GM12891 (cell line): ENCODE results near the gene FBXL20.

Source experiments
- DNase-seq: peaks from one replicate; pipeline ENCODE4 v3.0.0; 2011; ENCODE audit warnings: low spot score; ENCODE audit not compliant: insufficient read length
- FAIRE-seq: peaks from 2 replicates; lab custom pipeline; 2011; peaks lifted over from hg19 to GRCh38; lab: Jason Lieb, UNC
- PAX5 ChIP-seq: IDR thresholded peaks from 2 replicates; pipeline ENCODE4 v1.6.1; 2011; ENCODE audit warnings: low read length, moderate library complexity, mild to moderate bottlenecking; ENCODE audit not compliant: insufficient read depth, severe bottlenecking
- POLR2A ChIP-seq: IDR thresholded peaks from 2 replicates; pipeline ENCODE4 v1.6.1; 2011; ENCODE audit warnings: low read depth, low read length, control low read depth
- POLR2AphosphoS5 ChIP-seq: IDR thresholded peaks from 2 replicates; pipeline ENCODE4 v1.6.1; 2011; ENCODE audit warnings: low read depth, low read length, control low read depth
- POU2F2 ChIP-seq: IDR thresholded peaks from 2 replicates; pipeline ENCODE4 v1.6.1; 2011; ENCODE audit warnings: low read depth, mild to moderate bottlenecking, control low read depth, low read length, moderate library complexity
- SPI1 ChIP-seq: IDR thresholded peaks from 2 replicates; pipeline ENCODE4 v1.6.1; 2011; ENCODE audit warnings: low read depth, low read length, control low read depth
- TAF1 ChIP-seq: IDR thresholded peaks from 2 replicates; pipeline ENCODE4 v1.6.1; 2011; ENCODE audit warnings: low read depth, low read length, control low read depth

FBXL20 gene

GRCh38 chr17:39238311-39238972, 163.0 kb downstream of the FBXL20 start:
- no peak for TF ChIP-seq POU2F2
- TF ChIP-seq POLR2AphosphoS5, result no peak
- no peak for TF ChIP-seq POLR2A
- TF ChIP-seq TAF1, result no peak
- TF ChIP-seq PAX5, result no peak
- FAIRE-seq (peak; percentile 50), DNase-seq (no peak)

- FAIRE-seq (no peak), DNase-seq (no peak)
- TF ChIP-seq POLR2A (no peak), POU2F2 (no peak), TAF1 (no peak), POLR2AphosphoS5 (no peak), SPI1 (no peak), PAX5 (no peak)
Observed at GRCh38 chr17:39237586-39237985, 163.8 kb downstream of the FBXL20 start.

GRCh38 chr17:39236981-39237441, 164.4 kb downstream of the FBXL20 start:
- no peak for DNase-seq
- TF ChIP-seq SPI1 (no peak), POU2F2 (no peak), POLR2AphosphoS5 (no peak), TAF1 (no peak), POLR2A (no peak), PAX5 (no peak)
- FAIRE-seq, result no peak

- DNase-seq (no peak), FAIRE-seq (no peak)
- no peak for TF ChIP-seq POLR2A
- TF ChIP-seq POU2F2, result no peak
- TF ChIP-seq PAX5, result no peak
- no peak for TF ChIP-seq TAF1
- no peak for TF ChIP-seq SPI1
- no peak for TF ChIP-seq POLR2AphosphoS5
Observed at GRCh38 chr17:39236450-39236927, 164.9 kb downstream of the FBXL20 start.

DNA sequence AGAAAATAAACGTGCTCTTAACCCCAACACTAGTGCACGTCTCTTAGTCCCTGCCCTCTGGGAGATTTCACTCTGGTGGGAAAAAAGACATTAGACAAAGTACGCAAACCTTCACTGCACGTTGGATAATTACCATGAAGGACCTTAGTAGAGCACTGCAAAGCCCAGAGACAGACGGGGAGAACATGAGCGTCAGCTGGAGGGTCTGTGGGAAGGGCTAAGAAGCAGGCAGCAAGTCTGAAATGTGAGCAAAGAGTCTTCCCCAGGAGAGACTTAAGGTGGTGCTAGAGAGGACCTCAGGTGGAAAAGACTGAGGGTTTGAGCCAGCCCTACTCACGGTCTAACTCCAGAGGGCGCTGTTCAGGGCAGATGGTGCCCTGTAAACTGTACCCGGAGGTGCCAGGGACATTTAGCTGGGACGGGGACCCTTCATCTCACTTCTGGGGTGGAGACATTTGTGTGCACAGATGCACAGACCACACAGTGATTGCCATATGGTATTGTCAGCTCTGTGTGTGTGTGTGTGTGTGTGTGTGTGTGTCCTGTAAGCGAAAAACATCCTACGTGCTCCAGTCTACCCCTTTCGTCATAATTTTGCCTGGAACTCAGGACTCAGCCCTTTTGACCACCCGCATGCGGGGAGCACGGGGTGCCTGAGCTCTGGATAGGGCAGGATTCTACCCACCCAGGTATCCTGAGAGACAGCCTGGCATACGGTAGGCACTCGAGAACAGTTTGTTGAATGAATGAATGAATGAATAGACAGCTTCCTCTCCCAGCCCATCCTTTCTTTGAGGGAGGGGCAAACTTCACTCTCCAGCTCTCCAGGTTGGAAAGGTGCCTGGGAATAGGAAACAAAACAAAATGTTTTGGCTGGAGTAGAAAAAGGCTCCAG, 165.6 kb downstream of the FBXL20 start:
- peak; percentile 71 for DNase-seq
- FAIRE-seq, result peak; percentile 87

GRCh38 chr17:39231591-39232551, 169.6 kb downstream of the FBXL20 start:
- TF ChIP-seq POU2F2 (no peak), SPI1 (no peak), POLR2AphosphoS5 (no peak), PAX5 (no peak), POLR2A (no peak), TAF1 (no peak)
- FAIRE-seq (peak; percentile 23), DNase-seq (peak; percentile 77)

More for the DNA sequence above, 165.6 kb downstream of the FBXL20 start:
- TF ChIP-seq POLR2AphosphoS5 (no peak), PAX5 (no peak), POU2F2 (no peak), TAF1 (no peak), POLR2A (no peak), SPI1 (no peak)

DNA sequence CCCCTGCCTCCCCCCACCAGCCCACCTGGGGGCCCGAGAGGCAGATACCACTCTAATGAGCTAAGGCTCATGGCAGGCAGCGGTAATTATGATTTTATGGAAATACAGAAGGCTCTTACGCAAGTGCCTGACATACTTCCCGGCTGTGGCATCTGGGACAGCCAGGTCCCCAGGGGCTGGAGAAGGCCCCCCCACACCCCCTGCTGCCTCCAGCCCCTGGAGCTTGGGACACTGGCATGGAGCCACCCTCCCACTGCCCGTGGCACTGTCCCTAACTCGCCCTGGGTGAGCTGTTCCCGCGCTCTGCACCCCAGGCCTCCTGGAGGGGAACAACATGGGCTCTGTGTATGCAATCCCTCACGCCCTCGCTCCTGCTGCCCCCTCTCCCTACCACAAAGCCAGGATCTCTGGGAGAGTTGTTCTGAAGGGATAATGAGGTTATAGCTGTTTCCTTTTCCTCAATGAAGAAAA, 170.3 kb downstream of the FBXL20 start:
- DNase-seq (no peak), FAIRE-seq (no peak)
- no peak for TF ChIP-seq TAF1

DNA sequence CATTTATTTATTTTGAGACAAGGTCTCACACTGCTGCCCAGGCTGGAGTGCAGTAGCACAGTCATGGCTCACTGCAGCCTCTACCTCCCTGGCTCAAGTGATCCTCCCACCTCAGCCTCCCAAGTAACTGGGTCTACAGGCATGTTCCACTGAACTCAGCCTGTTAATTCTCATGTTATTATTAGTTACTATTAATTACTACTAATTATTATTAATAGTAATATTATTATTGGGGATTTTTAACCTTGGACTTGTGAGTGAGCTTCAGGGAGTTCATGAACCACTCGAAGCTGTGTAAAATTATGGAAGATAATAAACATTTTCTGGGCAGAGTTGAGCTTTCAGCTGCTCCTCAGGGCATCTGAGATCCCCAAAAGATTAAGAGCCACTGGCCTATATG, 171.1 kb downstream of the FBXL20 start:
- TF ChIP-seq POU2F2 (no peak), PAX5 (no peak)
- DNase-seq (no peak), FAIRE-seq (no peak)

GRCh38 chr17:39229274-39229913, 172.0 kb downstream of the FBXL20 start:
- FAIRE-seq, result no peak
- DNase-seq, result no peak
- TF ChIP-seq POLR2A (no peak), POU2F2 (no peak), SPI1 (no peak), PAX5 (no peak), POLR2AphosphoS5 (no peak), TAF1 (no peak)
